Mucosa of descending colon (tissue), 3 donors: ENCODE results near the gene ZNF711. TPM values are rescaled to one million over a fixed set of nuclear protein-coding genes. Genes with fewer than 3 reads are reported as not detected.
"Not testable (repeated sequence)": the region's sequence is repeated elsewhere in the genome, so short reads cannot be mapped to it uniquely, and the experiment has no call there.

Source experiments
- ATAC-seq: fragments of 200-7000 bp; cut with Tn5 transposase; one replicate; pipeline ENCODE4 v1.9.1; 2020; ENCODE audit warnings: mild to moderate bottlenecking, moderate library complexity
- DNase-seq, 3 donors: peaks; one replicate each; pipeline ENCODE4 v3.0.0-alpha.2; 2020
- H3K36me3 ChIP-seq: fragments of 200-600 bp; one replicate; pipeline ENCODE4 v1.8.0; 2021; ENCODE audit warnings: low read depth, mild to moderate bottlenecking
- H3K4me1 ChIP-seq: fragments of 200-600 bp; one replicate; pipeline ENCODE4 v1.8.0; 2021; ENCODE audit warnings: low read depth, mild to moderate bottlenecking
- H3K4me3 ChIP-seq: fragments of 200-600 bp; one replicate; pipeline ENCODE4 v1.8.0; 2021; ENCODE audit warnings: mild to moderate bottlenecking
- H3K9me3 ChIP-seq: fragments of 200-600 bp; one replicate; pipeline ENCODE4 v1.8.0; 2021; ENCODE audit warnings: mild to moderate bottlenecking
- intact Hi-C, 2 donors: fragments of 100-400 bp; cut with DNase I in 1 of 2; cut with micrococcal nuclease in 1 of 2; formaldehyde crosslinking; loops; one replicate each; pipeline versions ENCODE4 v1.11.0 to v1.11.1; 2022; cut with DNase I, micrococcal nuclease
- total RNA-seq, 3 donors: library from RNA; stranded (reverse); fragmentation: NEBNext Ultra II Directional in 2 of 3; extraction: Animal tissue kit (Norgen Biotek cat#: 25700) in 2 of 3; gene quantifications; one replicate each; pipeline versions ENCODE4 v1.2.1 to v1.2.4, GENCODE V29; 2021 to 2023
- TF ChIP-seq, protein P1 (sequence below): fragments of 200-600 bp; IDR thresholded peaks from one replicate; pipeline ENCODE4 v1.8.0; 2022; ENCODE audit warnings: antibody characterized with exemption, mild to moderate bottlenecking
- donor health status: DM: no; HTN: no; CAD: no; lungs with moderate emphysema.
- donor health status: DM: no; HTN: no; CAD: no.
- donor health status: DM: no; HTN: yes; CAD: no.

Gene ZNF711
- total RNA-seq, 3 donors from 2014 or later, result 1.2 to 2.1 (median 1.3) TPM

DNA sequence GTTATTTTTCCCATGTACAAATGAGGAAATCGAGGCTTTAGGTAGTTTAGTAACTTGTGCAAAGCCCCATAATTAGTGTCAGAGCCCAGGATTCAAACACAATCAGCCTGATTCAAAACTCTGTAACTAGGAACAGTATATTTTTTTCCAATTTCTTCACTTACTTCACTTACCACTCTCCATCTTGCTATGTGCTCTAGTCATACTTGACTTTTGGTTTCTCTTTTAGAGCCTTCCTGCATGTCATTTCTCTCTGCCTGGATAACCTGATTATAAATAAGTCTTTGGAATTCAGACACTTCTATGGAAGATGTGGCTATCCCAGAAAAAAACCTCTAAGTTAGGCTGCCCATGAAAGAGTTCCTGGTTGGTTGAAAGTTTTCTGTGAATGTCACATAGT lies 22.4 kb upstream of the ZNF711 start:
- TF ChIP-seq, protein P1, sequence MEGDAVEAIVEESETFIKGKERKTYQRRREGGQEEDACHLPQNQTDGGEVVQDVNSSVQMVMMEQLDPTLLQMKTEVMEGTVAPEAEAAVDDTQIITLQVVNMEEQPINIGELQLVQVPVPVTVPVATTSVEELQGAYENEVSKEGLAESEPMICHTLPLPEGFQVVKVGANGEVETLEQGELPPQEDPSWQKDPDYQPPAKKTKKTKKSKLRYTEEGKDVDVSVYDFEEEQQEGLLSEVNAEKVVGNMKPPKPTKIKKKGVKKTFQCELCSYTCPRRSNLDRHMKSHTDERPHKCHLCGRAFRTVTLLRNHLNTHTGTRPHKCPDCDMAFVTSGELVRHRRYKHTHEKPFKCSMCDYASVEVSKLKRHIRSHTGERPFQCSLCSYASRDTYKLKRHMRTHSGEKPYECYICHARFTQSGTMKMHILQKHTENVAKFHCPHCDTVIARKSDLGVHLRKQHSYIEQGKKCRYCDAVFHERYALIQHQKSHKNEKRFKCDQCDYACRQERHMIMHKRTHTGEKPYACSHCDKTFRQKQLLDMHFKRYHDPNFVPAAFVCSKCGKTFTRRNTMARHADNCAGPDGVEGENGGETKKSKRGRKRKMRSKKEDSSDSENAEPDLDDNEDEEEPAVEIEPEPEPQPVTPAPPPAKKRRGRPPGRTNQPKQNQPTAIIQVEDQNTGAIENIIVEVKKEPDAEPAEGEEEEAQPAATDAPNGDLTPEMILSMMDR, result no peak
- no peak overlapping the region for H3K4me3 ChIP-seq
- intact Hi-C loops, result no loop called here
- no peak for DNase-seq
- no peak for ATAC-seq
- H3K4me1 ChIP-seq, result no peaks in the 10 kb centered on the region
- H3K9me3 ChIP-seq, result no peaks in the 10 kb centered on the region
- H3K36me3 ChIP-seq, result no peaks in the 10 kb centered on the region

DNA sequence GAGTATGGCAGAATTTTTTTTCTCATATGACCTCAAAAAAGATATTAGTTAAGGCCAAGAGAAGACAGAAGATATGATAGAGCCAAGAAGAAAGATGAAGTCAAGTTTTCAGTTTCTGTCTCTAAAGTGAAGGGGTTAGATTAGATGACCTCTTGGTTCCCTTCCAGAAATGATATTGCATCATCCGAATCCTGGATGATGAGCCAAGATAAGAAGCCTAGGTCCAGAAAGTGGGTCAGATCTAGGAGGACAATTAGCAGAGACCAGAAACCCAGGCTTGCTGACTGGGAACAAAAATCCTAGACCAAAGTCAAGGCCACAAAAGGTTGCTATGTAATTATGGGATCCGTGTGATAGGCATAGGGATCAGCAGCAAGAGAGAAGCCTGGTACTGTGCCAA lies 20.4 kb upstream of the ZNF711 start:
- Histone ChIP-seq H3K4me3 (no peak overlapping the region), H3K9me3 (no peaks in the 10 kb centered on the region), H3K36me3 (no peaks in the 10 kb centered on the region), H3K4me1 (no peaks in the 10 kb centered on the region)
- intact Hi-C loops, result no loop called here
- TF ChIP-seq, protein P1, result no peak
- no peak for DNase-seq
- no peak for ATAC-seq

DNA sequence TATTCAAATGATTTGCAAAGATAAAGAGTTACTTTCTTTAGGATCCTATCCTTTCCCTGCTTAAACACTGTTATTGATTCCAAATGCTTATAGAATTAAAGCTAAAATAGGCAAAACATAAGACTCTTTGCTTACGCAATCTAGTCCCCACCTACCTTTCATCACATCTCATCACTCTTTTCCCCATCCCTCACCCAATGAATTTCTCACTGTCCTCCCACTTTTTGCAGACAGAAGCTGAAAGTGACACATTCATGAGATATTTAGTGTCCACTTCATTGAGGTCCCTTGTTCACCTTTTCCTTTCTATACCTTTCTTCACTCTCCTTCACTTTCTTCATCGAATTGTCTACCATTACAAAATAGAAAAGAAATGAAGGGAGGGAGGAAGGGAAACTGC lies 636 bp upstream of the ZNF711 start:
- no peak for DNase-seq
- H3K36me3 ChIP-seq, result no peaks in the 10 kb centered on the region
- no peak for ATAC-seq
- intact Hi-C loops, result no loop called here
- no peak overlapping the region for H3K4me3 ChIP-seq
- H3K4me1 ChIP-seq, result no peaks in the 10 kb centered on the region
- H3K9me3 ChIP-seq, result no peaks in the 10 kb centered on the region
- TF ChIP-seq, protein P1, result no peak

DNA sequence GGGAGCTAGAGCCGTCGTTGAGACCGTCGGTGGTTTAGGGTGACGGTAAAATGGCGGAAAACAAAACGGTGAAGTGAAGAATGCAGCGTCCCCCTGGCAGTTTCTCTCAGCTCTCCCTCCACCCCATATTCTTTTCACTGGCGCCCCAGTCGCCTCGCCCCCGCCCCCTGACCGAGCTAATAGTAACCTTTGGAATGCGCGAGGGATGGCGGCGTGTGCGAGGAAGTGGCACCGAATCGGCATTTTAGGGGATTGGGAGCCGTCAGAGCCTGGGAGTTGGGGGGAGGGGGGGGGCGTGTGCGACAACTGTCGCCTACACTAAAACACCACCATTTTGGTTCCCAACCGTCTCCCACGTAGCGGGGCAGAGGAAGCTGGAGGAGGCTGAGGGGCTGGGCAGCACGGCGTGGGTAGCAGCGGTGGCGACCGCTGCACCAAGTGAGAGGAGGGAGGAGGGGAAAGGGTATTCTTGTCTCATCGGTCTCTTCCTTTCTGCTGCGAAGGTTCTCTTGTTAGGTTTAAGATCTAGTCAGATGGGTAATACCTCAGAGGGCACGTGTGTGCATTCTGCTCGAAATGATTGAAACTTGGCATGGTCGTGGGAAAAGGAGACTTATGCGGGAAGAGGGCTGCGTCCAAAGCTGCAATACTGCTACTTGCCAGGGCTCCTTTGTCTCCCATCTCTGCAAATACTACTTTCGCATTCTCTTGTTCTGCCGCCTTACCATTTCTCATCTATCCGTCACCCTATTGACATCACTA lies 840 bp downstream of the ZNF711 start:
- TF ChIP-seq, protein P1, result no peak
- Histone ChIP-seq H3K9me3 (no peaks in the 10 kb centered on the region), H3K36me3 (no peaks in the 10 kb centered on the region), H3K4me1 (no peaks in the 10 kb centered on the region), H3K4me3 (peak overlapping the region; percentile 14)
- DNase-seq (peak; percentile 4 to 31 (median 27)), ATAC-seq (peak; percentile 56)
- intact Hi-C loops, result no loop called here

DNA sequence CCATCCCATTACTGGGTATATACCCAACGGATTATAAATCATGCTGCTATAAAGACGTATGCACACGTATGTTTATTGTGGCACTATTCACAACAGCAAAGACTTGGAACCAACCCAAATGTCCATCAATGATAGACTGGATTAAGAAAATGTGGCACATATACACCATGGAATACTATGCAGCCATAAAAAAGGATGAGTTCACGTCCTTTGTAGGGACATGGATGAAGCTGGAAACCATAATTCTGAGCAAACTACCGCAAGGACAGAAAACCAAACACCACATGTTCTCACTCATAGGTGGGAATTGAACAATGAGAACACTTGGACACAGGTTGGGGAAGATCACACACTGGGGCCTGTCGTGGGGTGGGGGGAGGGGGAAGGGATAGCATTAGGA lies 41.5 kb downstream of the ZNF711 start:
- H3K9me3 ChIP-seq, DNase-seq, H3K36me3 ChIP-seq, H3K4me3 ChIP-seq, intact Hi-C loops, H3K4me1 ChIP-seq, ATAC-seq: not testable (repeated sequence)

DNA sequence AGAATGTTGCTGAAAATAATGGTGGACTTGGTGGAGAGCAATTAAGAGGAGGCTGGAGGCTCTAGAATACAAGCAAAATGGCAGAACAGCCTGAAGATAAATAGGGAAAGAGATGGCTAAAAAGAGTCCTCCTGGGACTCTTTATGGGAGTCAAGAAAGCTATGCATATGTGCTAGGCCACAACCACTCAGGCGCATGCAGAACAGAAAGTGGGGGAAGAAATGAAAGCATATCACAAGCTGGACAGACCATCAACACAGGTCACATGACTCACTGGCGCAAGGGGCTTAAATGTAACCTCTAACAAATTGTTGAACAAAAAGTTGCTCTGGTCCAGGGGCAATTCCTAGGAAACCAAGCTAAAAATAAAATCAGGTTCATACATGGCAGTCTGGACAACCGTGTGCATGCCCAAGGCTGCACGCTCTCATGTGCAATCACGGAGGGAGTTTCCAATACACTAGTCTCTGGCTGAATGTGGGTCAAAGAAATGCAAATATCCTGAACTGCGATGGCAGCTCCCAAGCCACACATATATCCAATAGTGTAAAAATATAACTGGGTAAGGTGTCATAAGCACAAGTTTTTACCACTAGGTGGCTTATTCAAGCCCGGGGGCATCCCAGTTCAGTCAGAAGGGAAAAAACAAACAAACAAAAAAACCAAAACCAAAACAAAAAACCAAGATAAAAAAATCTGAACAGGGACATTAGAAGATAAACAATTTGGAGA lies 45.4 kb downstream of the ZNF711 start:
- no peak for DNase-seq
- no peaks in the 10 kb centered on the region for H3K4me1 ChIP-seq
- no peak for ATAC-seq
- H3K4me3 ChIP-seq, result no peak overlapping the region
- no peaks in the 10 kb centered on the region for H3K9me3 ChIP-seq
- TF ChIP-seq, protein P1, result no peak
- H3K36me3 ChIP-seq, result no peaks in the 10 kb centered on the region
- intact Hi-C loops, result no loop called here
